Heart right ventricle (tissue), 16 donors: Measurements from ENCODE around the gene FABP7. TPM values are rescaled to one million over a fixed set of nuclear protein-coding genes. Genes with fewer than 3 reads are reported as not detected.
"Not testable (repeated sequence)": the region's sequence is repeated elsewhere in the genome, so short reads cannot be mapped to it uniquely, and the experiment has no call there.

Experiments used
- ATAC-seq, 8 donors: fragments of 200-7000 bp; cut with Tn5 transposase; one replicate each; pipeline ENCODE4 v1.9.1; 2020; ENCODE audit warnings: mild to moderate bottlenecking in 8 of 8, moderate library complexity in 8 of 8, moderate number of reproducible peaks in 1 of 8
- DNase-seq, 2 donors: peaks; one replicate each; pipeline ENCODE4 v3.0.0-alpha.2; 2020
- H3K27ac ChIP-seq, 10 donors: fragments of 200-600 bp; sonication (generic) in 2 of 10; one replicate each; pipeline versions ENCODE4 v1.5.0 to v1.8.0; 2020 to 2022; ENCODE audit warnings: mild to moderate bottlenecking in 3 of 10
- H3K27me3 ChIP-seq, 7 donors: fragments of 200-600 bp; one replicate each; pipeline ENCODE4 v1.8.0; 2021 to 2022; ENCODE audit warnings: mild to moderate bottlenecking in 2 of 7
- H3K36me3 ChIP-seq, 9 donors: fragments of 200-600 bp; sonication (generic) in 1 of 9; one replicate each; pipeline versions ENCODE4 v1.5.0 to v1.8.0; 2020 to 2022; ENCODE audit warnings: mild to moderate bottlenecking in 2 of 9
- H3K4me1 ChIP-seq, 9 donors: fragments of 200-600 bp; sonication (generic) in 1 of 9; one replicate each; pipeline versions ENCODE4 v1.5.0 to v1.8.0; 2020 to 2022; ENCODE audit warnings: mild to moderate bottlenecking in 4 of 9
- H3K4me3 ChIP-seq, 10 donors: fragments of 200-600 bp; sonication (generic) in 2 of 10; one replicate each; pipeline versions ENCODE4 v1.5.0 to v1.8.0; 2020 to 2022; ENCODE audit warnings: mild to moderate bottlenecking in 7 of 10, moderate library complexity in 2 of 10
- H3K9me3 ChIP-seq, 11 donors: fragments of 200-600 bp in 10 of 11; sonication (generic) in 2 of 11; one replicate each; pipeline versions ENCODE4 v1.5.0 to v1.8.0; 2013 to 2022; ENCODE audit warnings: mild to moderate bottlenecking in 2 of 11, control low read depth in 1 of 11, moderate library complexity in 1 of 11
- WGBS, 2 donors: extraction: QIAGEN DNeasy Blood & Tissue Kit; methylation state at CpG; one replicate each; pipeline ENCODE4 v1.1.7; 2013; ENCODE audit warnings: inconsistent platforms in 1 of 2; 5-methylcytosine and 5-hydroxymethylcytosine counted together
- intact Hi-C, 10 donors: fragments of 100-400 bp; cut with DNase I; formaldehyde crosslinking; loops; one replicate each; pipeline versions ENCODE4 v1.11.1 to v1.14.2; 2022
- polyA plus RNA-seq, 2 donors: library from polyadenylated mRNA; stranded (reverse); fragments of 200-250 nt; gene quantifications; one replicate each; pipeline ENCODE4 v1.2.3, GENCODE V29; 2013
- total RNA-seq, 10 donors: library from RNA; stranded (reverse); fragmentation: NEBNext Ultra II Directional in 3 of 10; extraction: Animal tissue kit (Norgen Biotek cat#: 25700) in 3 of 10; gene quantifications; one replicate each; pipeline versions ENCODE4 v1.2.1 to v1.2.4, GENCODE V29; 2021 to 2023
- TF ChIP-seq, protein P1 (sequence below), 9 donors: fragments of 200-600 bp; sonication (generic) in 2 of 9; IDR thresholded peaks; one replicate each; pipeline versions ENCODE4 v1.5.0 to v1.8.0; 2021 to 2022; ENCODE audit warnings: antibody characterized with exemption in 9 of 9, mild to moderate bottlenecking in 5 of 9, moderate library complexity in 1 of 9
- donor health status: Arrhythmogenic right ventricular cardiomyopathy.
- donor health status: ischemic (EF 13 %, LVEDD 7.1; RV severe dilation, severe dysfunction).
- donor health status: healthy with polysubstance abuse.
- donor health status: DM: no; HTN: yes; CAD: no.
- donor health status: DM: no; HTN: no; CAD: no.
- donor health status: ischemic (EF 25% LVEDD 6.9; RV normal size, moderate dysfunction).
- donor health status: ischemic (EF 25% LVEDD 5.7; RV mildly dilated, moderate dysfunction).
- donor health status: healthy.
- donor health status: DM: yes; HTN: yes; CAD: no.
- donor health status: Ischemic cardiomyopathy.
- donor health status: ischemic (EF 35%, LVEDD 5.7; RV mildly dilated, moderate dysfunction).
- donor health status: nonischemic (EF 11% LVEDD 7.7; RV severe dilation, severe dysfunction).
- donor health status: DM: yes; HTN: yes; CAD: no.
- donor health status: PGD.
- donor health status: ischemic (EF 29% LVEDD 5.4; RV normal size, mild dysfunction).
- donor health status: nonischemic (EF 23%, LVEDD 6.1; RV moderate dilation, normal function).

The FABP7 gene
- total and polyA plus RNA-seq, 12 donors, result 0.16 TPM; not detected in 11

DNA sequence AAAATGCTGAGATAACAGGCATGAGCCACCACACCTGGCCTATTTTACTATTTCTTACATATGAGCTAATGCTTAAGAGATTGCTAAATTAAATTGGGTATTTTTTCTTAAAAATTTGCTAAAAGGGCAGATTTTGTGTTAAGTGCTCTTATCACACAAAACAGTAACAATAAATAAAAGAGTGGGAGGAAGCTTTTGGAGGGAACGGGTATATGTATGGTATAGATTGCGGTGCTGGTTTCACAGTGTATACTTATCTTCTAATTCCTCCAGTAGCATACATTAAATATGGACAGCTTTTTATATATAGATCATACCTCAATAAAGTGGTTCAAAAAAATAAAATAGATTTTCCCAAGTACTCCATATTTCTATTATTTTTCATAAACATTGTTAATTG lies 39.4 kb upstream of the FABP7 start:
- Histone ChIP-seq H3K27me3 (peaks cover 0 to 29% (median 12%) of the 10 kb centered on the region in 7 donors), H3K9me3 (no peaks in the 10 kb centered on the region), H3K36me3 (no peaks in the 10 kb centered on the region), H3K4me3 (no peak overlapping the region), H3K4me1 (no peaks in the 10 kb centered on the region), H3K27ac (no peak overlapping the region)
- ATAC-seq, result no peak
- TF ChIP-seq, protein P1, sequence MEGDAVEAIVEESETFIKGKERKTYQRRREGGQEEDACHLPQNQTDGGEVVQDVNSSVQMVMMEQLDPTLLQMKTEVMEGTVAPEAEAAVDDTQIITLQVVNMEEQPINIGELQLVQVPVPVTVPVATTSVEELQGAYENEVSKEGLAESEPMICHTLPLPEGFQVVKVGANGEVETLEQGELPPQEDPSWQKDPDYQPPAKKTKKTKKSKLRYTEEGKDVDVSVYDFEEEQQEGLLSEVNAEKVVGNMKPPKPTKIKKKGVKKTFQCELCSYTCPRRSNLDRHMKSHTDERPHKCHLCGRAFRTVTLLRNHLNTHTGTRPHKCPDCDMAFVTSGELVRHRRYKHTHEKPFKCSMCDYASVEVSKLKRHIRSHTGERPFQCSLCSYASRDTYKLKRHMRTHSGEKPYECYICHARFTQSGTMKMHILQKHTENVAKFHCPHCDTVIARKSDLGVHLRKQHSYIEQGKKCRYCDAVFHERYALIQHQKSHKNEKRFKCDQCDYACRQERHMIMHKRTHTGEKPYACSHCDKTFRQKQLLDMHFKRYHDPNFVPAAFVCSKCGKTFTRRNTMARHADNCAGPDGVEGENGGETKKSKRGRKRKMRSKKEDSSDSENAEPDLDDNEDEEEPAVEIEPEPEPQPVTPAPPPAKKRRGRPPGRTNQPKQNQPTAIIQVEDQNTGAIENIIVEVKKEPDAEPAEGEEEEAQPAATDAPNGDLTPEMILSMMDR (IDR thresholded peaks at IDR 0.05), result no peak
- no peak for DNase-seq
- intact Hi-C loops, result no loop called here
- 94 to 96% methylated on average over 2 of the region's 2 CpGs for WGBS, 2 donors

DNA sequence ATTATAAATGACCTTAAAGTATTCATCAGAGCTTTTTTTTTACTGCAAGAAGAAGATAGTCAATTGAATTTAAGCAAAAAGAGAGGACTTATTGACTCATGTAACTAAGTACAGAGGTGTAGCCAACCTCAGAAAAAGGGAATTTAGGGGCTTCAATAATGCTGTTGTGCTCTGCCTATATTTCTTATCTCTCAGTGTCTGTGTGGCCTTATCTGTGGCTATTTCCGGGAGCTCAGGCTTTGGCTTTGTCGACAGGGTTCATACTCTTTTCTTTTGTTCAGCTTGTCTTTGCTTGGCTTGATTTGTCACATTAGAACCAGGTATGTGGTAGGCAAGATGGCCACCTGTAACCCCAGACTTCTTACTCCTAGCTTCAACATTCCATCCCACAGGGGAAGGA lies 38.6 kb upstream of the FABP7 start:
- Histone ChIP-seq H3K36me3 (no peaks in the 10 kb centered on the region), H3K4me3 (no peak overlapping the region), H3K9me3 (no peaks in the 10 kb centered on the region), H3K4me1 (no peaks in the 10 kb centered on the region), H3K27me3 (peaks cover 0 to 26% (median 12%) of the 10 kb centered on the region in 7 donors), H3K27ac (no peak overlapping the region)
- ATAC-seq, result no peak
- TF ChIP-seq, protein P1 (IDR thresholded peaks at IDR 0.05), result no peak
- 8 to 21% methylated on average over 2 of the region's 2 CpGs for WGBS, 2 donors
- intact Hi-C loops, result no loop called here
- no peak for DNase-seq

- TF ChIP-seq, protein P1 (IDR thresholded peaks at IDR 0.05), result peak in 7 of 9 donors; percentile 27 to 47 (median 38)
- H3K4me1 ChIP-seq, intact Hi-C loops, H3K36me3 ChIP-seq, H3K4me3 ChIP-seq, H3K27ac ChIP-seq, H3K9me3 ChIP-seq, ATAC-seq, DNase-seq: not testable (repeated sequence)
- peaks cover 0 to 15% (median 9%) of the 10 kb centered on the region in 7 donors for H3K27me3 ChIP-seq
- WGBS, 2 donors, result 33 to 34% methylated on average over 8 of the region's 8 CpGs
Measured at GRCh38 chr6:122744247-122744646, 35.3 kb upstream of the FABP7 start.

GRCh38 chr6:122744856-122745255 lies 34.7 kb upstream of the FABP7 start:
- intact Hi-C loops, result loop anchor here in 2 of 10 donors (5.0 kb wide), 1 partner anchor 92 kb away; no protein-coding TSS in a partner anchor
- not testable (repeated sequence) for H3K9me3 ChIP-seq, H3K4me1 ChIP-seq, DNase-seq, ATAC-seq, H3K36me3 ChIP-seq, H3K4me3 ChIP-seq, H3K27ac ChIP-seq
- 70 to 76% methylated on average over 3 of the region's 3 CpGs for WGBS, 2 donors
- H3K27me3 ChIP-seq, result peaks cover 0 to 14% (median 7%) of the 10 kb centered on the region in 7 donors

DNA sequence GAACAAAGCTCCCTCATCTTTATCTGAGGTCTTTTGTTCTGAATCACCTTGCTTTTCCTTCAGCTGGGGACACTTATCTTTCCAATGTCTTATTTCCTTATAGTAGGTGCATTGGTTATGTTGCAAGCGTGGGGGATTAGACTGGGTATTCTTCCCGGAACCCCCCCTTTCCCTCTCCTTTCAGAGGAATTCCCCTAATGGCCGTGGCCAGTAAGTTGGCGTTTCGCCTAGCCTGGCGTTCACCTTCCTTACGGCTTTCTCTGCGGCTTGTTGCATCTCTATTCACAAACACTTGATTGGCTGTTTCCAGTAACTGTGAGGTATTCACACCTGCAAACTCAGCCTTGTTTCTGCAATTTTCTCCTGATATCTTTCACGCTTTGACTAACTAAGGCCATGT lies 32.8 kb upstream of the FABP7 start:
- H3K36me3 ChIP-seq, result no peaks in the 10 kb centered on the region
- no peak overlapping the region for H3K27ac ChIP-seq
- H3K27me3 ChIP-seq, result peaks cover 0 to 11% (median 4%) of the 10 kb centered on the region in 7 donors
- TF ChIP-seq, protein P1 (IDR thresholded peaks at IDR 0.05), result no peak
- ATAC-seq (no peak), DNase-seq (no peak)
- H3K9me3 ChIP-seq, result no peaks in the 10 kb centered on the region
- H3K4me1 ChIP-seq, result peaks cover 0 to 7% (median 0%) of the 10 kb centered on the region in 9 donors
- no peak overlapping the region for H3K4me3 ChIP-seq
- 85 to 90% methylated on average over 9 of the region's 9 CpGs for WGBS, 2 donors
- intact Hi-C loops, result loop anchor here in 2 of 10 donors (5.0 kb wide), 1 partner anchor 91 kb away; no protein-coding TSS in a partner anchor
